Naive B cell (primary cell): ENCODE results near the gene ARID1B. TPM values are rescaled to one million over a fixed set of nuclear protein-coding genes. Genes with fewer than 3 reads are reported as not detected.

Experiments used
- ATAC-seq, 2 donors: fragments of 150-1000 bp; cut with Tn5 transposase; 2 replicates each; pipeline ENCODE4 v1.10.0; 2021; ENCODE audit warnings: low read depth in 2 of 2, mild to moderate bottlenecking in 2 of 2, moderate library complexity in 2 of 2
- DNase-seq: peaks from one replicate; pipeline ENCODE4 v3.0.0; 2022
- H3K27ac Mint-ChIP-seq, 6 donors: one replicate each; pipeline ENCODE4 v1.8.0; 2020 to 2022; ENCODE audit warnings: mild to moderate bottlenecking in 6 of 6, mixed read lengths in 6 of 6, moderate library complexity in 5 of 6, inconsistent platforms in 2 of 6
- H3K27me3 Mint-ChIP-seq, 3 donors: one replicate each; pipeline ENCODE4 v1.8.0; 2021 to 2022; ENCODE audit warnings: mixed read lengths in 3 of 3, mild to moderate bottlenecking in 1 of 3
- H3K36me3 Mint-ChIP-seq, 2 donors: one replicate each; pipeline ENCODE4 v1.8.0; 2020 to 2022; ENCODE audit warnings: mixed read lengths in 2 of 2, inconsistent platforms in 1 of 2, mild to moderate bottlenecking in 1 of 2
- H3K4me1 Mint-ChIP-seq, 3 donors: one replicate each; pipeline ENCODE4 v1.8.0; 2020 to 2022; ENCODE audit warnings: mixed read lengths in 3 of 3, inconsistent platforms in 1 of 3, mild to moderate bottlenecking in 1 of 3, moderate library complexity in 1 of 3
- H3K4me3 Mint-ChIP-seq, 8 donors: one replicate each; pipeline ENCODE4 v1.8.0; 2020 to 2022; ENCODE audit warnings: mild to moderate bottlenecking in 8 of 8, mixed read lengths in 8 of 8, moderate library complexity in 8 of 8, inconsistent platforms in 2 of 8
- H3K9me3 Mint-ChIP-seq, 7 donors: one replicate each; pipeline ENCODE4 v1.8.0; 2020 to 2022; ENCODE audit warnings: mixed read lengths in 7 of 7, mild to moderate bottlenecking in 5 of 7, inconsistent platforms in 2 of 7, moderate library complexity in 1 of 7
- polyA plus RNA-seq, 6 donors: library from polyadenylated mRNA; unstranded; fragments of 300-500 nt; fragmentation: Illumina TruSeq; gene quantifications; one replicate each; pipeline ENCODE4 v1.2.3, GENCODE V29; 2021; ENCODE audit warnings: low read depth in 6 of 6

Gene ARID1B
- polyA plus RNA-seq, 6 donors from 2014 or later: 16.6 to 44.1 (median 27.5) TPM

DNA sequence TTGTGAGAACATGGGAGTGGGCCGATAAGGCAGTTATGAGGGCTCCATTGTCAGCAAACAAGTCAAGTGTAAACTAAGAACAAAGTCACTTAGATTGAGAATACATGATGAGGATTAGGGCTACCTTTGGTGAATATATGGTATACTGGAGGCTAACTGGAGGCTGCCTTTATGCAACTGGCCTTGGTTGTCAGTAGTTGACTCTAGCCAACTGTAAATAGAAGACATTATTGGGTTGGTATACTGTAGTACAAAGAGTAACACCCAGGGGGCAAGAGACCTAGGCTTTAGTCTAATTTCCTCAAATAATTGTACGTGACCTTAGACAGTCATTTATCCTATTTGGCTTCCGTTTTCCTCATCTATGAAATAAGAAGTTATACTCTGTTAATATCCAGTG is 235.2 kb downstream of the ARID1B start:
- H3K36me3 Mint-ChIP-seq: peaks cover 0 to 5% of the 10 kb centered on the region in 2 donors
- DNase-seq (no peak), ATAC-seq (peak in 1 of 2 donors; percentile 28)
- no peaks in the 10 kb centered on the region for H3K27me3 Mint-ChIP-seq
- peak overlapping the region in 1 of 6 donors; percentile 22 for H3K27ac Mint-ChIP-seq
- peaks cover 0 to 7% (median 0%) of the 10 kb centered on the region in 7 donors for H3K9me3 Mint-ChIP-seq
- H3K4me3 Mint-ChIP-seq: no peak overlapping the region
- peaks cover 54 to 72% (median 54%) of the 10 kb centered on the region in 3 donors for H3K4me1 Mint-ChIP-seq

- H3K27me3 Mint-ChIP-seq: no peaks in the 10 kb centered on the region
- peaks cover 0 to 5% of the 10 kb centered on the region in 2 donors for H3K36me3 Mint-ChIP-seq
- no peak overlapping the region for H3K27ac Mint-ChIP-seq
- H3K9me3 Mint-ChIP-seq: peaks cover 0 to 7% (median 0%) of the 10 kb centered on the region in 7 donors
- DNase-seq (no peak), ATAC-seq (no peak)
- no peak overlapping the region for H3K4me3 Mint-ChIP-seq
- peaks cover 51 to 74% (median 55%) of the 10 kb centered on the region in 3 donors for H3K4me1 Mint-ChIP-seq
Measured at GRCh38 chr6:157013649-157014304, 236.6 kb downstream of the ARID1B start.

DNA sequence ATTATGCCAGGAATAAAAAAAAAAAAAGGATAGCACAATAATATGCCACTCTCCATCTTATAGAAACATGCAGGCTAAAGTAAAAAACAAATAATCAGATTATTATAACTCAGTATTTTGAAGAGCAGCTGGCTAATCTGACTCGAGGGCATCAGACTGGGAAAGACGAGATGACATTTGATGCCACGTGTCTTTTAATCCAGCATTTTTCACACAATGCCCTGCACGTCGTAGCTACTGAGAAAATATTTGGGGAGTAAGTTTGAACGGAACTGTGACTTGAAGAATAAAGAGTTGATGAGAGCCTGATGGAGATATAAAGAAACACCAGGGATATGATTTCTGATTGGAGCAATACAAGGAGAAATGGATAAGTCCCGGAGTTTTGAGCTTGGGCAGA is 237.7 kb downstream of the ARID1B start:
- H3K36me3 Mint-ChIP-seq: peaks cover 0 to 5% of the 10 kb centered on the region in 2 donors
- H3K9me3 Mint-ChIP-seq: peaks cover 0 to 7% (median 0%) of the 10 kb centered on the region in 7 donors
- H3K4me1 Mint-ChIP-seq: peaks cover 55 to 74% (median 56%) of the 10 kb centered on the region in 3 donors
- ATAC-seq (no peak), DNase-seq (no peak)
- H3K27ac Mint-ChIP-seq: peak overlapping the region in 3 of 6 donors; percentile 9 to 67 (median 10)
- no peaks in the 10 kb centered on the region for H3K27me3 Mint-ChIP-seq
- H3K4me3 Mint-ChIP-seq: peak overlapping the region in 1 of 8 donors; percentile 16

DNA sequence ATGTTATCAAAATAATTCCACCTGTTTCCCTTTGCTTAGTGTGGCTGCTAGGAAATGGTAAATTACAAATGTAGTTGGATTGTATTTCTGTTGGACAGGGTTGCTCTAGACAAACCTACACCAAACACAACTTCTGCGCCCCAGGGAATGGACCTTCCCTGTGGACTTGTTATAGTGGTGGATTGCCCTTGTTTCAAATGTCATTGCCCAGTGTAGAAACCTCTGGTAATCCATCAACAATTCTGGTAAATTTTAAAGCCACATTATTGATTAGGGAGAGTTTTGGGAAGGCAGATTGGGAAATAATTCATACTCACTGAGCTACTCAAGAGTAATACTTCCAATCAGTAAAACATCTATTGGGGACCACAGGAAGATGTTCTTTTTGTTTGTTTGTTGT is 239.8 kb downstream of the ARID1B start:
- ATAC-seq: no peak
- no peaks in the 10 kb centered on the region for H3K36me3 Mint-ChIP-seq

DNA sequence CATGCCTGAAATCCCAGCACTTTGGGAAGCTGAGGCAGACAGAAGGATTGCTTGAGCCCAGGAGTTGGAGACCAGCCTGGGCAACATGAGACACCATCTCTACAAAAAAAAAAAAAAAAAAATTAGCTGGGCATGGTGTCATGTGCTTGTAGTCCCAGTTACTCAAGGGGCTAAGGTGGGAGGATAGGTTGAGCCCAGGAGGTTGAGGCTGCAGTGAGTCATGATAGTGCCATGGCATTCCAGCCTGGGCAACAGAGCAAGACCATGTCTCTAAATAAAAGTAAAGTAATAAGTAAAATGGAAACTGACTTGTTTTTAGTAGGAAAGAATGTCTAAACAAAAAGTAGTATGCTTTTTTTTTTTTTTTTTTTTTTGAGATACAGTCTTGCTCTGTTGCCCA is 240.7 kb downstream of the ARID1B start:
- DNase-seq: no peak
- Mint-ChIP-seq H3K4me3 (peak overlapping the region in 1 of 8 donors; percentile 3), H3K27me3 (no peaks in the 10 kb centered on the region), H3K4me1 (peaks cover 56 to 70% (median 60%) of the 10 kb centered on the region in 3 donors), H3K36me3 (no peaks in the 10 kb centered on the region), H3K27ac (peak overlapping the region in 4 of 6 donors; percentile 24 to 98 (median 74)), H3K9me3 (no peaks in the 10 kb centered on the region)
- no peak for ATAC-seq

More for the DNA sequence above, 239.8 kb downstream of the ARID1B start:
- H3K4me1 Mint-ChIP-seq: peaks cover 52 to 68% (median 57%) of the 10 kb centered on the region in 3 donors
- no peaks in the 10 kb centered on the region for H3K9me3 Mint-ChIP-seq
- H3K27me3 Mint-ChIP-seq: no peaks in the 10 kb centered on the region
- H3K4me3 Mint-ChIP-seq: peak overlapping the region in 1 of 8 donors; percentile 35
- H3K27ac Mint-ChIP-seq: peak overlapping the region in 5 of 6 donors; percentile 16 to 98 (median 53)
- DNase-seq: no peak

DNA sequence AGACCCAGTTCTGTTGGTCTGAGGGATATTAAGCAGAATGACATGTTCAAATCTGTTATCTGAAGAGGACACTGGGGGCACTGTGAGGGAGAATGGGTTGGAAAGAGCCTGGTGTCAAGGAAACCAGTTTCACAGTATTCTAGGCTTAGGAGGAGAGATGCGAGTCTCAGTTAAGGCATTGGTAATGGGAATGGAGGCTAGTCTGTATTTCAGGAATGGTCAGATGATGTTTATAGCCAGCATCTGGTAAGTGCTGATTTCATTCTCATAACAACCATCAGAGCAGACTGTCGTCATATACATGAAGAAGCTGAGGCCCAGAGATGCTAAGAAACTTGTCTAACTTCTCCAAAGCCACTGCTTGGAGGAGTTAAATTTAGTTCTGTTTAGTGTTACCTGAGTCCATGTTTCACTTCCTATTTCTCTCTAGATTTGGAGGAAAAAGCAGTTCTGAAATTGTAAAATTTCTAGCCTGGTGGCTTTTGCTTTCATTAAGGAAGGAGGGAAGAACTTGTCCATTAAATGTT is 242.0 kb downstream of the ARID1B start:
- Mint-ChIP-seq H3K4me3 (peak overlapping the region; percentile 54 to 87 (median 80)), H3K4me1 (peaks cover 51 to 61% (median 61%) of the 10 kb centered on the region in 3 donors)

GRCh38 chr6:157019733-157020132 is 242.6 kb downstream of the ARID1B start:
- H3K4me1 Mint-ChIP-seq: peaks cover 46 to 59% (median 55%) of the 10 kb centered on the region in 3 donors
- H3K27me3 Mint-ChIP-seq: no peaks in the 10 kb centered on the region
- ATAC-seq: no peak
- H3K27ac Mint-ChIP-seq: peak overlapping the region; percentile 43 to 98 (median 93)
- H3K36me3 Mint-ChIP-seq: no peaks in the 10 kb centered on the region
- H3K9me3 Mint-ChIP-seq: no peaks in the 10 kb centered on the region
- peak; percentile 32 for DNase-seq
- peak overlapping the region; percentile 45 to 87 (median 80) for H3K4me3 Mint-ChIP-seq

More for the DNA sequence above, 242.0 kb downstream of the ARID1B start:
- no peaks in the 10 kb centered on the region for H3K27me3 Mint-ChIP-seq
- DNase-seq (peak; percentile 60), ATAC-seq (peak; percentile 6 to 14)
- H3K9me3 Mint-ChIP-seq: no peaks in the 10 kb centered on the region
- peak overlapping the region; percentile 71 to 98 (median 93) for H3K27ac Mint-ChIP-seq
- H3K36me3 Mint-ChIP-seq: no peaks in the 10 kb centered on the region

GRCh38 chr6:157020398-157020797 is 243.2 kb downstream of the ARID1B start:
- Mint-ChIP-seq H3K27me3 (no peaks in the 10 kb centered on the region), H3K4me3 (peak overlapping the region; percentile 86 to 96 (median 94)), H3K27ac (peak overlapping the region; percentile 39 to 99 (median 98)), H3K4me1 (peaks cover 41 to 59% (median 55%) of the 10 kb centered on the region in 3 donors), H3K36me3 (no peaks in the 10 kb centered on the region), H3K9me3 (no peaks in the 10 kb centered on the region)
- peak; percentile 12 for DNase-seq
- ATAC-seq: no peak

GRCh38 chr6:157020881-157021343 is 243.7 kb downstream of the ARID1B start:
- peak overlapping the region; percentile 86 to 96 (median 94) for H3K4me3 Mint-ChIP-seq
- ATAC-seq (peak; percentile 27 to 35), DNase-seq (no peak)
- H3K36me3 Mint-ChIP-seq: no peaks in the 10 kb centered on the region
- H3K27me3 Mint-ChIP-seq: no peaks in the 10 kb centered on the region
- H3K27ac Mint-ChIP-seq: peak overlapping the region; percentile 96 to 99 (median 98)
- H3K4me1 Mint-ChIP-seq: peaks cover 39 to 58% (median 55%) of the 10 kb centered on the region in 3 donors
- no peaks in the 10 kb centered on the region for H3K9me3 Mint-ChIP-seq

DNA sequence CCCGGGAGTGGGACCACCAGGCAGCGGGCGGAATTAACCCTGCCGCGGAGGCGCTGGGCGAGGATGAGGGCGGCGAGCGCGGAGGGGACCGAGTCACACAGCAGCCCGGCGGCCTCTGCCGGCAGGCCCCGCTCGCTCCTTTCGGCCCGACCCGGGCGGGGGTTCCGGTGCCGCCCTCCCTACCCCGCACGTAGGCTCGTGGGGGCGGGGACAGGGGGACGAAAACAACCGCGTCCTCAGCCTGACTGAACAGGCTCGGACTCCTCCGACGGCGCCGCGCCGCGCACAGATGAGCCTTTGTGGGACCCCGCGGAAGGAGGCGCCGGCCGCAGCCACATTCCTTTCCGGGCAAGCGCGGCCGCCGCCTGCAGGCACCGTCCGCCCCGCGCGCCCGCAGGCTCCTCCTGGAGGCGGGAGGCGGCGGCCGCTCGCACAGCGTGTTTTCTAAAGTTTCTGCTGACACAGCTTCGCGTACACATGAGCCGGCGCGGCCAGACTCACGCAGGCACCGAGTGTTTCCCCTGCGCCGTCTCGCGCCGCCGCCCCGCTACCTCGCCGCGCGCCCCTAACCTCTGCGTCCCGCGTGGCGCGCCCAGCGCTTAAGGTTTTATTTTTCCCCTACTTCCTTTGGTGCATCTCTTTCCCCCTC is 244.3 kb downstream of the ARID1B start:
- Mint-ChIP-seq H3K9me3 (no peaks in the 10 kb centered on the region), H3K4me1 (peaks cover 38 to 58% (median 56%) of the 10 kb centered on the region in 3 donors), H3K27me3 (no peaks in the 10 kb centered on the region), H3K4me3 (peak overlapping the region; percentile 86 to 96 (median 94)), H3K27ac (peak overlapping the region; percentile 98 to 100 (median 99)), H3K36me3 (no peaks in the 10 kb centered on the region)
- peak; percentile 76 to 77 for ATAC-seq
- DNase-seq: peak; percentile 93

GRCh38 chr6:157021993-157022740 is 245.0 kb downstream of the ARID1B start:
- H3K4me1 Mint-ChIP-seq: peaks cover 33 to 57% (median 52%) of the 10 kb centered on the region in 3 donors
- H3K27me3 Mint-ChIP-seq: no peaks in the 10 kb centered on the region
- H3K9me3 Mint-ChIP-seq: no peaks in the 10 kb centered on the region
- no peaks in the 10 kb centered on the region for H3K36me3 Mint-ChIP-seq
- peak overlapping the region; percentile 98 to 100 (median 99) for H3K27ac Mint-ChIP-seq
- peak; percentile 52 to 56 for ATAC-seq
- no peak for DNase-seq
- peak overlapping the region; percentile 86 to 96 (median 94) for H3K4me3 Mint-ChIP-seq

GRCh38 chr6:157023958-157024357 is 246.8 kb downstream of the ARID1B start:
- Mint-ChIP-seq H3K4me1 (peaks cover 24 to 41% (median 37%) of the 10 kb centered on the region in 3 donors), H3K9me3 (no peaks in the 10 kb centered on the region), H3K27me3 (no peaks in the 10 kb centered on the region), H3K4me3 (peak overlapping the region in 1 of 8 donors; percentile 87), H3K36me3 (no peaks in the 10 kb centered on the region), H3K27ac (no peak overlapping the region)
- DNase-seq (no peak), ATAC-seq (no peak)

GRCh38 chr6:157024745-157025144 is 247.6 kb downstream of the ARID1B start:
- ATAC-seq (no peak), DNase-seq (no peak)
- Mint-ChIP-seq H3K27me3 (no peaks in the 10 kb centered on the region), H3K9me3 (no peaks in the 10 kb centered on the region), H3K4me3 (peak overlapping the region in 1 of 8 donors; percentile 44), H3K27ac (no peak overlapping the region), H3K4me1 (peaks cover 25 to 41% (median 36%) of the 10 kb centered on the region in 3 donors), H3K36me3 (peaks cover 0 to 6% of the 10 kb centered on the region in 2 donors)
